Transverse colon (tissue), 4 donors: Measurements from ENCODE around the gene NMD3.

Source experiments
- EP300 ChIP-seq: sonication (generic); formaldehyde crosslinking; IDR thresholded peaks from one replicate; pipeline ENCODE4 v1.6.1; 2017; ENCODE audit warnings: antibody characterized with exemption, low read depth
- POLR2AphosphoS5 ChIP-seq, 3 donors: sonication (generic); formaldehyde crosslinking; IDR thresholded peaks; one replicate each; pipeline ENCODE4 v1.6.1; 2016; ENCODE audit warnings: antibody characterized with exemption in 3 of 3
- TF ChIP-seq, protein P1 (sequence below), 5 experiments: fragments of 200-600 bp in 3 of 5; fragments of 450-650 bp in 2 of 5; sonication (generic) in 3 of 5; IDR thresholded peaks; 1 replicate in 2 of 5; 2 replicates in 3 of 5; pipeline ENCODE4 v1.5.1; 2016 to 2017; ENCODE audit warnings: antibody characterized with exemption in 5 of 5, inconsistent platforms in 3 of 5, mild to moderate bottlenecking in 2 of 5, moderate library complexity in 1 of 5

- TF ChIP-seq, protein P1, sequence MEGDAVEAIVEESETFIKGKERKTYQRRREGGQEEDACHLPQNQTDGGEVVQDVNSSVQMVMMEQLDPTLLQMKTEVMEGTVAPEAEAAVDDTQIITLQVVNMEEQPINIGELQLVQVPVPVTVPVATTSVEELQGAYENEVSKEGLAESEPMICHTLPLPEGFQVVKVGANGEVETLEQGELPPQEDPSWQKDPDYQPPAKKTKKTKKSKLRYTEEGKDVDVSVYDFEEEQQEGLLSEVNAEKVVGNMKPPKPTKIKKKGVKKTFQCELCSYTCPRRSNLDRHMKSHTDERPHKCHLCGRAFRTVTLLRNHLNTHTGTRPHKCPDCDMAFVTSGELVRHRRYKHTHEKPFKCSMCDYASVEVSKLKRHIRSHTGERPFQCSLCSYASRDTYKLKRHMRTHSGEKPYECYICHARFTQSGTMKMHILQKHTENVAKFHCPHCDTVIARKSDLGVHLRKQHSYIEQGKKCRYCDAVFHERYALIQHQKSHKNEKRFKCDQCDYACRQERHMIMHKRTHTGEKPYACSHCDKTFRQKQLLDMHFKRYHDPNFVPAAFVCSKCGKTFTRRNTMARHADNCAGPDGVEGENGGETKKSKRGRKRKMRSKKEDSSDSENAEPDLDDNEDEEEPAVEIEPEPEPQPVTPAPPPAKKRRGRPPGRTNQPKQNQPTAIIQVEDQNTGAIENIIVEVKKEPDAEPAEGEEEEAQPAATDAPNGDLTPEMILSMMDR (IDR thresholded peaks at IDR 0.05), result no peak
- no peak for TF ChIP-seq EP300
- TF ChIP-seq POLR2AphosphoS5 (IDR thresholded peaks at IDR 0.05), result no peak
These were observed 17.5 kb upstream of the NMD3 start for GRCh38 chr3:161203485-161204098.
